ENCODE data around the gene FLNB.

- TF ChIP-seq, protein P1, sequence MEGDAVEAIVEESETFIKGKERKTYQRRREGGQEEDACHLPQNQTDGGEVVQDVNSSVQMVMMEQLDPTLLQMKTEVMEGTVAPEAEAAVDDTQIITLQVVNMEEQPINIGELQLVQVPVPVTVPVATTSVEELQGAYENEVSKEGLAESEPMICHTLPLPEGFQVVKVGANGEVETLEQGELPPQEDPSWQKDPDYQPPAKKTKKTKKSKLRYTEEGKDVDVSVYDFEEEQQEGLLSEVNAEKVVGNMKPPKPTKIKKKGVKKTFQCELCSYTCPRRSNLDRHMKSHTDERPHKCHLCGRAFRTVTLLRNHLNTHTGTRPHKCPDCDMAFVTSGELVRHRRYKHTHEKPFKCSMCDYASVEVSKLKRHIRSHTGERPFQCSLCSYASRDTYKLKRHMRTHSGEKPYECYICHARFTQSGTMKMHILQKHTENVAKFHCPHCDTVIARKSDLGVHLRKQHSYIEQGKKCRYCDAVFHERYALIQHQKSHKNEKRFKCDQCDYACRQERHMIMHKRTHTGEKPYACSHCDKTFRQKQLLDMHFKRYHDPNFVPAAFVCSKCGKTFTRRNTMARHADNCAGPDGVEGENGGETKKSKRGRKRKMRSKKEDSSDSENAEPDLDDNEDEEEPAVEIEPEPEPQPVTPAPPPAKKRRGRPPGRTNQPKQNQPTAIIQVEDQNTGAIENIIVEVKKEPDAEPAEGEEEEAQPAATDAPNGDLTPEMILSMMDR (IDR thresholded peaks at IDR 0.05; ENCODE audit: insufficient read depth, low read depth, low read length), result no peak
- no peak for TF ChIP-seq EZH2 (IDR thresholded peaks at IDR 0.05; ENCODE audit: insufficient read depth, low read length)
These were observed 31.4 kb downstream of the FLNB start for GRCh38 chr3:58039601-58040000.
